SH-SY5Y (cell line): Measurements from ENCODE around the gene CPNE4.

ENCODE experiments used
- GATA2 ChIP-seq: IDR thresholded peaks from 2 replicates; pipeline ENCODE4 v1.6.1; 2011; ENCODE audit warnings: mild to moderate bottlenecking, low read depth, low read length
- GATA3 ChIP-seq: IDR thresholded peaks from 2 replicates; pipeline ENCODE4 v1.6.1; 2011; ENCODE audit warnings: low read depth, mild to moderate bottlenecking, low read length, moderate library complexity

DNA sequence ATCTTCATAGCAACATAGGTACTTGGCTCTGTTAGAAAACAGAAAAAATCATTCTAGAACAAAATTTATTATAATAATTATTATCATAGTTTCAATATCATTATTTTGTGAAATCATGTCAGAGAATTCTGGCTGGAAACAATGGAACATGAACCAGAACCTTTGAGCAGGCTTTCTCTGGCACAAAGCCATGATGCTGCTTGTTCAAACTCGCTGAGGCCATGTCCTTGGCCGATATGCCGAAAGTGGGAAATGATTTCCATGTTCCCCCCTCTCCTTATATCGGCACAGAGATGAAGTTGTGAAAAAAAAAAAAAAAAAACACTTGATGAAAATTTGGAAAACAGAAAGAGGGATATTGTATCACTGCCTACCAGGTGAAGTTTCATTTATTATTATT, 483.1 kb downstream of the CPNE4 start:
- no peak for TF ChIP-seq GATA2
- no peak for TF ChIP-seq GATA3
